Measurements from ENCODE around the gene FKBP2.

The FKBP2 gene

GRCh38 chr11:64262271-64263002, 21.5 kb downstream of the FKBP2 start:
- DNase-seq, result no peak

GRCh38 chr11:64263021-64263946, 22.4 kb downstream of the FKBP2 start:
- peak; percentile 41 for DNase-seq

- no peak for DNase-seq
These were observed 23.0 kb downstream of the FKBP2 start for GRCh38 chr11:64263947-64264317.

GRCh38 chr11:64264371-64264852, 23.5 kb downstream of the FKBP2 start:
- DNase-seq, result no peak

- DNase-seq, result no peak
These were observed 24.6 kb downstream of the FKBP2 start for GRCh38 chr11:64265176-64266160.

- DNase-seq, result no peak
These were observed 25.4 kb downstream of the FKBP2 start for GRCh38 chr11:64266339-64266738.

GRCh38 chr11:64267207-64267945, 26.5 kb downstream of the FKBP2 start:
- no peak for DNase-seq

- DNase-seq, result no peak
These were observed 27.4 kb downstream of the FKBP2 start for GRCh38 chr11:64268025-64268892.

GRCh38 chr11:64268893-64269539, 28.1 kb downstream of the FKBP2 start:
- peak; percentile 37 for DNase-seq

- DNase-seq, result peak; percentile 98
These were observed 28.8 kb downstream of the FKBP2 start for GRCh38 chr11:64269540-64270220.

- no peak for DNase-seq
These were observed 34.3 kb downstream of the FKBP2 start for GRCh38 chr11:64275031-64275800.

GRCh38 chr11:64275841-64276240, 34.9 kb downstream of the FKBP2 start:
- no peak for DNase-seq

GRCh38 chr11:64276653-64277431, 35.9 kb downstream of the FKBP2 start:
- DNase-seq, result no peak

- no peak for DNase-seq
These were observed 37.8 kb downstream of the FKBP2 start for GRCh38 chr11:64278576-64279190.

GRCh38 chr11:64281957-64282770, 41.3 kb downstream of the FKBP2 start:
- no peak for DNase-seq

- DNase-seq, result no peak
These were observed 42.2 kb downstream of the FKBP2 start for GRCh38 chr11:64283092-64283491.

Measured in right kidney (tissue), 1 donor.